ENCODE data around the gene SLC6A5.
"Not testable (repeated sequence)": the region's sequence is repeated elsewhere in the genome, so short reads cannot be mapped to it uniquely, and the experiment has no call there.

The SLC6A5 gene

GRCh38 chr11:20599221-20600019 lies at the start of gene SLC6A5:
Gene SLC6A5 (plus strand): TSS chr11:20599608. CDS start chr11:20599673, 65 bp downstream.
- DNase-seq, result peak; percentile 33

GRCh38 chr11:20551096-20551495 lies 48.3 kb upstream of the SLC6A5 start:
- DNase-seq, result no peak

GRCh38 chr11:20555783-20556182 lies 43.6 kb upstream of the SLC6A5 start:
- DNase-seq, result no peak

DNA sequence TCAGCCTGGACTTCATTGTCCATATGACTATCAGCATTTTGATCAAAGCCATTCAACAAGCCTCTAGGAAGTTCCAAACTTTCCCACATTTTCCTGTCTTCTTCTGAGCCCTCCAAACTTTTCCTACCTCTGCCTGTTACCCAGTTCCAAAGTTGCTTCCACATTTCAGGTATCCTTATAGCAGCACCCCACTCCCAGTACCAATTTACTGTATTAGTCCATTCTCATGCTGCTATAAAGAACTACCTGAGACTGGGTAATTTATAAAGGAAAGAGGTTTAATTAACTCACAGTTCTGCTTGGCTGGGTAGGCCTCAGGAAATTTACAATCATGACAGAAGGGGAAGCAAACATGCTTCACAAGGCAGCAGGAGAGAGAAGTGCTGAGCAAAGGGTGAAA lies 43.0 kb upstream of the SLC6A5 start:
- DNase-seq, result not testable (repeated sequence)

DNA sequence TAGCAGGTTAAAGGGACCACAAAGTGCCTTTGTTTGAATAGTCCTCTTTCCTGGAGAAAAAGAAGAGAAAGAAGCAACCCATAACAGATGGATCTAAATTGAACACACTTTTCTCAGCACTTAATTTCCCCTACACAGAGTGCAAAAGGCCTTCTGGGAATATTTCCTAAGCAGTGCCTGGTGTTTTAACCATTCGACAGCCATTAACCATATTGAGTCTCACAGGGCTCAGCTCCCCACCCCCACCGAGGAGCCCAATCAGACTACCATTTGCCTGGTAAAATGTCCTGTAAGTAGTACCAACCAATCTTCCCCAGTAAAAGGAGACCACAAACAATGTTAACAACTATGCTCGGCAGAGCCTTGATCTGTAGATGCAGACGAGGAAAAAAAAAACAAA lies 40.7 kb upstream of the SLC6A5 start:
- DNase-seq, result no peak

- DNase-seq, result no peak
Measured at GRCh38 chr11:20559523-20560300, 39.7 kb upstream of the SLC6A5 start.

DNA sequence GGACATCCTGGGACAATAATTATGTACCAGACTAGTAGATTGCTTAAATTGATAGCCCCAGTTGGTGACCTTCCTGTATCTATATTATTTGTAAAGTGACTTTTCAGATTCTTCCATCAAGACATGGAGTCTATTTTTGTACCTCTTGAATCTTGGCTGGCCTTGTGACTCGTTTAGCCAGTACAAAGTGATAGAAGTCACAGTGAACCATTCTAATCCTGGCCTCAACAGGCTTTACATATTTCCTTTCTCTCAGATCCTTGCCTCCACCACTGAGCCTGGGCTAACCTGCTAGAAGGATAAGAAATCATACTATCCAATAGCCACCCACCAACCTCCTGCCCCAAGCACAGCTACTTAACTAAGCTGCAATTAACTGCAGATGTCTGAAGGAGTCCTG lies 37.5 kb upstream of the SLC6A5 start:
- DNase-seq, result no peak

GRCh38 chr11:20563866-20564265 lies 35.5 kb upstream of the SLC6A5 start:
- no peak for DNase-seq

DNA sequence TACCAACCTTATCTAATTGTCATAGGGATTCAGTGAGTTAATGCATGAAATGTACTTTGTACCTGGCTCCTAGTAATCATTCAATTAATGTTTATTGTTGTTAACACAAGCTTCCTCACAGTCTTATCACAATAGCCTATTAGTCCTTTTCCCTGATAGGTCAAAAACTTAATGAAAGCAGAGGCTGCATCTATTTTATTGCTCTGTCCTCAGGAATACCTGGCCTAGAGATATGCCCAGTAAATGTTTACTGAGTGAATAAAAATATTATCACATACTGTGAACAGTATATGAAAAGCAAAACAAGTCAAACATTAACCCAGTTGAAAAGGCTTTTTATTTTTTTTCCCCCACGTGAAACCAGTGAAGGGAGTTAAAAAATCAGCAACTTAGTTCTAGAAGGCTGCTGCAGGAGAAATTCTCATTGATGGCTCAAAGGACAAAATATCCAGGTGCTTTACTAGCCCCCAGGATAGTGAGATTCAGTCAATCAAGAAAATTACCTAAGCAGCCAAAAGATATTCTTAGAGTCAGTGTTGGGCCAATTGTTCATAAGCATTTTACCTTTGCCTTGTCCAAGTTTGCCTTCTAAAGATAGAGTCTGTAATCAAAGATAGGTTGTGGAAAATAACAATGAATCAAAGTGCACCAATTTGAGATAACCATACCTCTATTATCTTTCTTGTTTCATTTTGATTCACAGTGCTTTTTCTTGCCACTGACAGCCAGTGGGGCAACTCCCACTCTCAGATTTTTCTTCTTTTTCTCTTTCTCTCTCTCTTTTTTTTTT lies 34.4 kb upstream of the SLC6A5 start:
- no peak for DNase-seq

DNA sequence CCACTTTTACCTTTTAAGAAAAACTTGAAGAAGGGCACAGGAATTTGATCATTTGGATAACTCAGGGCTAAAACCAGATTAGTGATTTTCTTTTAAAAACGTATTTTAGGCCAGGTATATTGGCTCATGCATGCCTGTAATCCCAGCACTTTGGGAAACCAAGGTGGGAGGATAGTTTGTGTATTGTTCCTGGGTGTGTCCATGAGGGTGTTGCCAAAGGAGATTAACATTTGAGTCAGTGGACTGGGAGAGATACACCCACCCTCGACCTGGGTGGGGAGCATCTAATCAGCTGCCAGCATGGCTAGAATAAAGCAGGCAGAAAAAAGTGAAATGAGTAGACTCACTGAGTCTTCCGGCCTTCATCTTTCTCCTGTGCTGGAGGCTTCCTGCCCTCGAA lies 33.3 kb upstream of the SLC6A5 start:
- not testable (repeated sequence) for DNase-seq

GRCh38 chr11:20566591-20567434 lies 32.6 kb upstream of the SLC6A5 start:
- DNase-seq, result no peak

DNA sequence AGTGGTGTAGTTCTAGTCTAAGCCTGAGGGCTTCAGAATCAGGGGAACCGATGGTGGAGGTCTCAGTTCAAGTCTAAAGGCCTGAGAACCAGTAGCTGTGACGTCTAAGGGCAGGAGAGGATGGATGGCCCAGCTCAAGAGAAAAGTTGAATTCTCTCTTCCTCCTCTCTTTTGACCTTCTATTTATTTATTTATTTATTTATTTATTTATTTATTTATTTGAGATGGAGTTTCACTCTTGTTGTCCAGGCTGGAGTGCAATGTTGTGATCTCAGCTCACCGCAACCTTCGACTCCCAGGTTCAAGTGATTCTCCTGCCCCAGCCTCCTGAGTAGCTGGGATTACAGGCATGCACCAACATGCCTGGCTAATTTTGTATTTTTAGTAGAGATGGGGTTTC lies 19.7 kb upstream of the SLC6A5 start:
- not testable (repeated sequence) for DNase-seq

- DNase-seq, result no peak
Measured at GRCh38 chr11:20583201-20583600, 16.2 kb upstream of the SLC6A5 start.

DNA sequence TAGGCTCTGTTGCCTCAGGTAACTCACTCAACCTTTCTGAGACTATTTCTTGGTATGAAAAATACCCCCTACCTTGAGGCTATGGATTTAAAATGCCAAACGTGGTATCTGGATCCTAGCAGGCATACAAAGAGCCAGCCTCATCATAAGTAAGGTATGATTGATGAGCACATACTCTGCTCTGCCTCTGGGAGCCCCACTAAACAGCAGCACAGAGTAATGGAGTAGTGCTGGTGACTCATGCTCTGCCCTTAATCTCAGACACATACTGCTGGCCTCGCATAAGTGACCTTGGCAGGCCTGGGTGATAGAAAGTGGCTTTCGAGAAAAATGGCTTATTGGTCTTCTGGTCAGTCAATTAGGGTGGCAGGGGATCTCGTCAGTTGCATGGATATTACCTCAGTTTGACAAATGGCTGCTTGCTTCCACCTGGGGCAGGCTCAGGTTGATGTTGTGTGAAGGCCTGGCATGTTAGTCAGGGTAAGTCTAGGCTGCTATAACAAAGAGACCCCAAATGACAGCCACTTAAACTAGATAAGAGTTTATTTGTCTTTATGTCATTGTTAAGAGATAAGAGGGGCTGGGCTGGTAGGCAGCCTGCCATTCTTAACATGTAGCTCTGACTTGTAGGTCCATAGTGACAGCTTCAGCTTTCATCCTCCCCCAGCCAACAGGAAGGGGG lies 15.2 kb upstream of the SLC6A5 start:
- no peak for DNase-seq

- DNase-seq, result no peak
Measured at GRCh38 chr11:20589796-20590195, 9.6 kb upstream of the SLC6A5 start.

DNA sequence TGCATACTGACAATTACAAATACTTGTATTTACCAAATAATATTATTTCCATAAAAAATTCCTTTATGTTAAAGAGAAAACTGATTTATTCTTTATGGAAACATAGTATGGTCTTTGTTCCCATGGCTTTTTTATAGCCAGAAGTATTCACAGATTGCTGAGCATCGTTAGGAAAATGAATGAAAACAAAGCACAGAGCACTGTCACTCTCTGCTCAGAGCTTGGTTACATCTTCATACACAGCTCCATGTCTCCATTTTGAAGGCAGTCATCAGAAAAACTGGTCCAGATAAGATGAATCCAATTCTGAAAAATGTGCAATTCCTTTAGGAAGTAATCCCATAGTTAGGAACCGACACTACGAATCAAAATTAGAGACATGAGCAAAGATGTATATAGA lies 9.0 kb upstream of the SLC6A5 start:
- no peak for DNase-seq

- DNase-seq, result no peak
Measured at GRCh38 chr11:20592741-20593140, 6.7 kb upstream of the SLC6A5 start.

DNA sequence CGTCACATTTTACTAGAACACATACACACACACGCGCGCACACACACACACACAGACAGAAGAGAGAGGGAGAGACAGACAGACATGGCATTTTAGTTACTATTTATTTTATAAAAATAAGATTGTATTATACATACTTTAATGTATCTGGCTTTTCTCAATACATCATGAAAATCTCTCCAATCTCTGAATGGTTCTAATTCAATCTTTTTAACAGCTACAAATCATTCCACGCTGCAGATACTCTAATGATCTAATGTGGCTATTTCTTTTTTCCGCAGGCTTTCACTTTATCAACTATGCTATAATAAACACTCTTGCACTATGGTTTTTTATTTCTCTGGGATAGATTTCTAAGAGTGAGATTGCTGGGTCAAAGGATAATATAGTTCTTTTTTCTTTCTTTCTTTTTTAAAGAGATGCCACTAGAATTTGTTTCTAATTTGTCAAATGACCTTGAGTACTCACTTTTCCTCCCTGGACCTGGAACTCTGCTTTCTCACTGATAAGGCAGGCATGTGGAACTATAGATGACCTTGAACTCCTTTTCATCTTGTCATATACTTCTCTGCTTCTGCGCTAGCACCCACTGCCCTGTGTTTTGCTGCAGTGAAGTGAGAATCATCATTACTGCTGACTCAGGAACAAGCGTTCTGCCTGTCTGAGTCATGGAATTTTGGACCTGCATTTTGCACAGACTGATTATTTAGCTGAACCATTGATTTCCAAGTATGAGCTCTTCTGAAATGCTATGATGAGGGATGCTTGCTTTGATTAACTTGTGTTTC lies 4.9 kb upstream of the SLC6A5 start:
- DNase-seq, result no peak

DNA sequence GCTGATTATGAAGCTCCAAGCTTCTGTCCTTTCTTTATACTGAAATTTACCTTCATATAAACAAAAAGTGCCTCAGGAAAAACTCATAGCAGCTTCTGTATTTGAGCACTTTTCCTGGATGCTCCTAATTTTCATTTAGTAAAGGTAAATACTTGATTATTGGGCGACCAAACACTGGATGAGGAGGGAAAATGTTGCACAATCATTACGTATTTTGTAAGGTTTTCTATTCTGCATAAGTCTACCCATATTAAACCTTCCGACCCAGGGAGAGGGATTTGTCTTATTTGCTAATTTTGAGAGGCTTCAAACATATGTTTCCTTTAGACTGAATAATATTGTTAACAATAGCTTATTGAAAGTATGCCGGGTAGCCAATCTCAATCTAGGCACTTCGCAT lies 4.3 kb upstream of the SLC6A5 start:
- no peak for DNase-seq

DNA sequence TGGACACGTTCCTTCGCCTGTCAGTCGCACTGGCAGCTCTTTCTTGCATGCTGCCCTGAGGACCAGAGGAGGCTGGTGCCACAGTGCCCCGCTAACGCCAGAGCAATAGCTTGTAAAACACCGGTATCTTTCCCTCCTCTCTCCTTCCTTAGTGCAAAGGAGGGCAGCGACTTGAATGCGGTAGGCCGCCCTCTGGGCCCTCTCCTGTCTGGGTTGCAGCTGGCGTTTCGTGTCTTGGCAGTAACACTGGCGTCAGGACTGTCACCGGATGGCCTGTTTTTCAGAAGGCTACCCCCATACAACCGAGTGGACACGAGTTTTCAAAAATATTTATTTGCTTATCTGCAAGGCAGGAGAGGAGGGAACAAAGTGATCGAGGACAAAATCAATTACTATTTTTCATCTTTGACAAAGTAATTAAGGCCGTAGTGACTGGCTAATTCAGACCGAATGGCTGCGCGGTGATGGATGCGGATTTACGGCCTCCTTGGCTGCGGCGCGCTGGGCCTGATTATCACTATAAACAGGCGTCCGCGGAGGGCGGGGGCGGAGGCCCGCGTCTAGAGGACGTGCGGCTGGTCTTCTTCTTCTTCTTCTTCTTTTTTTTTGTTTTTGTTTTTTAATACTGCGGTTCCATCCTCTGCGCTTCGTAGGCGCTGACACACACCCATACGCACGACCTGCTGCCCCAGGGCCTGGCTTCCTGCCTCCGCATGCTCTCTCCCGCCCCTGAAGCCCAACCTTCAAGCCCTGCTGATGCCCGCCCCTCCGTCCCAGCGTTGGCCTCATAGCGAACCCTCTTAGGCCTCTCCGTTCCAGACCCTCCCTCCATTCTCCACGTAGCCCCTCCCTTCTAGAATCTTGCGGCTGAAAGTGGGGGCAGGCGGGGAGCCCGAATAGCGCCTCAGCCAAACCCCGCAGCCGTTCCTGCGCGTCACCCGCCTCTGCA lies 2.9 kb upstream of the SLC6A5 start:
- no peak for DNase-seq
